MCF 10A (cell line): ENCODE data around the gene OSM. TPM values are rescaled to one million over a fixed set of nuclear protein-coding genes. Genes with fewer than 3 reads are reported as not detected.

ENCODE experiments used
- BruUV-seq: library from RNA; stranded (reverse); fragments of 400-500 nt; replicated peaks from 2 replicates; lab custom pipeline; 2021; lab: Mats Ljungman, UMichigan
- CTCF ChIA-PET: fragments of 300-600 bp; sonication (Branson Sonifier 250); formaldehyde crosslinking; extraction: SDS; loops from one replicate; lab custom pipeline; 2021; ENCODE audit warnings: antibody characterized with exemption, inconsistent platforms; lab: Yijun Ruan, JAX
- POLR2A ChIA-PET: fragments of 300-600, 350-650 bp; sonication (Branson Sonifier 250); formaldehyde crosslinking; extraction: SDS; loops from one replicate; lab custom pipeline; 2020; ENCODE audit warnings: antibody characterized with exemption, inconsistent platforms; lab: Yijun Ruan, JAX
- DNase-seq: peaks from one replicate; pipeline ENCODE4 v3.0.0-alpha.2; 2018; ENCODE audit not compliant: unreplicated experiment
- H3K27ac Mint-ChIP-seq: one replicate; pipeline ENCODE4 v1.8.0; 2022; ENCODE audit warnings: mild to moderate bottlenecking, low read depth, mixed read lengths; ENCODE audit not compliant: unreplicated experiment
- H3K27me3 Mint-ChIP-seq: one replicate; pipeline ENCODE4 v1.8.0; 2022; ENCODE audit warnings: mixed read lengths; ENCODE audit not compliant: insufficient read depth, unreplicated experiment
- H3K36me3 Mint-ChIP-seq: one replicate; pipeline ENCODE4 v1.8.0; 2022; ENCODE audit warnings: mild to moderate bottlenecking, moderate library complexity, mixed read lengths; ENCODE audit not compliant: insufficient read depth, unreplicated experiment
- H3K4me1 Mint-ChIP-seq: one replicate; pipeline ENCODE4 v1.8.0; 2022; ENCODE audit warnings: mixed read lengths; ENCODE audit not compliant: insufficient read depth, unreplicated experiment
- H3K4me3 Mint-ChIP-seq: one replicate; pipeline ENCODE4 v1.8.0; 2022; ENCODE audit warnings: mild to moderate bottlenecking, moderate library complexity, mixed read lengths; ENCODE audit not compliant: unreplicated experiment
- H3K9me3 Mint-ChIP-seq: one replicate; pipeline ENCODE4 v1.8.0; 2022; ENCODE audit warnings: mixed read lengths; ENCODE audit not compliant: unreplicated experiment
- CTCF ChIP-seq: fragments of 200-600 bp; IDR thresholded peaks from one replicate; pipeline ENCODE4 v1.8.0; 2022; ENCODE audit warnings: antibody characterized with exemption, mild to moderate bottlenecking; ENCODE audit not compliant: unreplicated experiment
- intact Hi-C: fragments of 100-400 bp; cut with micrococcal nuclease; formaldehyde crosslinking; loops from 2 replicates; pipeline ENCODE4 v1.14.1; 2022
- total RNA-seq: library from RNA; stranded (reverse); gene quantifications from 2 replicates; pipeline ENCODE4 v1.2.3, GENCODE V29; 2022

Gene OSM
- total RNA-seq, 1 experiment from 2014 or later, result not detected

- H3K27me3 Mint-ChIP-seq, result no peaks in the 10 kb centered on the region
- intact Hi-C loops, result no loop called here
- CTCF ChIA-PET, result interaction anchor here (0.6 to 3.7 kb wide), 20 partner anchors 9 to 556 kb away, joined by 3 to 26 read pairs (median 4); no protein-coding TSS in a partner anchor
- peaks cover 6% of the 10 kb centered on the region for H3K4me1 Mint-ChIP-seq
- POLR2A ChIA-PET, result no interaction called here
- H3K4me3 Mint-ChIP-seq, result no peak overlapping the region
- H3K9me3 Mint-ChIP-seq, result no peaks in the 10 kb centered on the region
- H3K27ac Mint-ChIP-seq, result no peak overlapping the region
- no peak for DNase-seq
- TF ChIP-seq CTCF, result no peak
- no TSS peak for BruUV-seq
- H3K36me3 Mint-ChIP-seq, result no peaks in the 10 kb centered on the region
These were observed 19.7 kb upstream of the OSM start for GRCh38 chr22:30286331-30286730.

GRCh38 chr22:30285846-30286200, 19.2 kb upstream of the OSM start:
- CTCF ChIA-PET, result interaction anchor here (0.6 to 3.7 kb wide), 21 partner anchors 8 to 556 kb away, joined by 3 to 26 read pairs (median 4); partner anchors contain the start of gene RNF215
- intact Hi-C loops, result no loop called here
- Mint-ChIP-seq H3K27ac (no peak overlapping the region), H3K9me3 (no peaks in the 10 kb centered on the region), H3K4me3 (no peak overlapping the region), H3K36me3 (no peaks in the 10 kb centered on the region), H3K27me3 (no peaks in the 10 kb centered on the region), H3K4me1 (peaks cover 6% of the 10 kb centered on the region)
- POLR2A ChIA-PET, result no interaction called here
- no peak for TF ChIP-seq CTCF
- no TSS peak for BruUV-seq
- DNase-seq, result no peak

- BruUV-seq, result no TSS peak
- H3K4me3 Mint-ChIP-seq, result no peak overlapping the region
- H3K36me3 Mint-ChIP-seq, result no peaks in the 10 kb centered on the region
- DNase-seq, result no peak
- intact Hi-C loops, result no loop called here
- ChIA-PET CTCF (interaction anchor here (0.7 to 2.6 kb wide), 10 partner anchors 8 to 177 kb away, joined by 3 to 21 read pairs (median 4); partner anchors contain the start of gene RNF215), POLR2A (interaction anchor here (0.7 kb wide), 1 partner anchor 22 kb away, joined by 3 read pairs; no protein-coding TSS in a partner anchor)
- no peaks in the 10 kb centered on the region for H3K27me3 Mint-ChIP-seq
- no peak overlapping the region for H3K27ac Mint-ChIP-seq
- no peak for TF ChIP-seq CTCF
- no peaks in the 10 kb centered on the region for H3K9me3 Mint-ChIP-seq
- H3K4me1 Mint-ChIP-seq, result peaks cover 6% of the 10 kb centered on the region
These were observed 18.7 kb upstream of the OSM start for GRCh38 chr22:30285176-30285845.

- CTCF ChIA-PET, result interaction anchor here (1.5 to 2.6 kb wide), 4 partner anchors 8 to 176 kb away, joined by 5 to 21 read pairs (median 12); partner anchors contain the start of gene RNF215
- H3K27ac Mint-ChIP-seq, result no peak overlapping the region
These were observed 18.0 kb upstream of the OSM start for GRCh38 chr22:30284666-30285065.

More at GRCh38 chr22:30284666-30285065, 18.0 kb upstream of the OSM start:
- no TSS peak for BruUV-seq
- intact Hi-C loops, result no loop called here
- Mint-ChIP-seq H3K36me3 (no peaks in the 10 kb centered on the region), H3K4me1 (peaks cover 10% of the 10 kb centered on the region), H3K9me3 (no peaks in the 10 kb centered on the region), H3K27me3 (no peaks in the 10 kb centered on the region), H3K4me3 (no peak overlapping the region)
- TF ChIP-seq CTCF, result no peak
- no peak for DNase-seq
- POLR2A ChIA-PET, result interaction anchor here (0.7 kb wide), 1 partner anchor 22 kb away, joined by 3 read pairs; no protein-coding TSS in a partner anchor
